GM23338 (cell line): Measurements from ENCODE around the gene LTBR. TPM values are rescaled to one million over a fixed set of nuclear protein-coding genes. Genes with fewer than 3 reads are reported as not detected.

Experiments
- ATAC-seq: fragments of 200-7000 bp; cut with Tn5 transposase; 3 replicates; pipeline ENCODE4 v1.9.1; 2020
- DNase-seq: peaks from one replicate; pipeline ENCODE4 v3.0.0-alpha.2; 2015; ENCODE audit warnings: low spot score
- H2AFZ ChIP-seq: fragments of 200-600 bp; sonication (generic); 2 replicates; pipeline ENCODE4 v1.8.0; 2016; ENCODE audit warnings: antibody characterized with exemption, mild to moderate bottlenecking, moderate library complexity
- H3F3A ChIP-seq: fragments of 200-600 bp; sonication (generic); replicated peaks from 2 replicates; pipeline ENCODE4 v1.8.0; 2017; ENCODE audit warnings: antibody characterized with exemption, mixed run types, low read depth
- H3K27ac ChIP-seq: fragments of 200-600 bp; sonication (generic); 2 replicates; pipeline ENCODE4 v1.6.1; 2016; ENCODE audit warnings: low read depth
- H3K27me3 ChIP-seq: fragments of 200-600 bp; sonication (generic); 2 replicates; pipeline ENCODE4 v1.8.0; 2016; ENCODE audit warnings: mild to moderate bottlenecking, mixed run types, moderate library complexity; ENCODE audit not compliant: insufficient read depth
- H3K36me3 ChIP-seq: fragments of 200-600 bp; sonication (generic); 2 replicates; pipeline ENCODE4 v1.8.0; 2016; ENCODE audit warnings: mild to moderate bottlenecking; ENCODE audit not compliant: insufficient read depth
- H3K4me1 ChIP-seq: fragments of 200-600 bp; sonication (generic); 2 replicates; pipeline ENCODE4 v1.8.0; 2016; ENCODE audit warnings: mild to moderate bottlenecking, moderate library complexity; ENCODE audit not compliant: insufficient read depth
- H3K4me2 ChIP-seq: fragments of 200-600 bp; sonication (generic); 2 replicates; pipeline ENCODE4 v1.7.1; 2017; ENCODE audit warnings: mixed run types
- H3K4me3 ChIP-seq: fragments of 200-600 bp; sonication (generic); 2 replicates; pipeline ENCODE4 v1.6.1; 2016; ENCODE audit warnings: mixed run types
- H3K79me2 ChIP-seq: fragments of 200-600 bp; sonication (generic); replicated peaks from 2 replicates; pipeline ENCODE4 v1.8.0; 2017; ENCODE audit warnings: mild to moderate bottlenecking; ENCODE audit not compliant: insufficient read depth
- H3K9me2 ChIP-seq: fragments of 200-600 bp; sonication (generic); 2 replicates; pipeline ENCODE4 v1.8.0; 2017; ENCODE audit not compliant: insufficient read depth
- H4K20me1 ChIP-seq: fragments of 200-600 bp; sonication (generic); replicated peaks from 2 replicates; pipeline ENCODE4 v1.8.0; 2017; ENCODE audit warnings: mild to moderate bottlenecking; ENCODE audit not compliant: insufficient read depth
- H3K27ac Mint-ChIP-seq: 2 replicates; pipeline ENCODE4 v1.8.0; 2020; ENCODE audit warnings: inconsistent platforms, mild to moderate bottlenecking, moderate library complexity, mixed read lengths
- H3K27me3 Mint-ChIP-seq: 3 replicates; pipeline ENCODE4 v1.8.0; 2022; ENCODE audit warnings: low read depth, mild to moderate bottlenecking, moderate library complexity, mixed read lengths, inconsistent platforms; ENCODE audit not compliant: insufficient read depth, poor library complexity
- H3K36me3 Mint-ChIP-seq: 3 replicates; pipeline ENCODE4 v1.8.0; 2021; ENCODE audit warnings: low read depth, mild to moderate bottlenecking, inconsistent platforms, moderate library complexity, mixed read lengths
- H3K4me1 Mint-ChIP-seq: 3 replicates; pipeline ENCODE4 v1.8.0; 2020; ENCODE audit warnings: mild to moderate bottlenecking, inconsistent platforms, mixed read lengths
- H3K4me3 Mint-ChIP-seq: 3 replicates; pipeline ENCODE4 v1.8.0; 2021; ENCODE audit warnings: moderate library complexity, mild to moderate bottlenecking, inconsistent platforms, mixed read lengths
- H3K9me3 Mint-ChIP-seq: 3 replicates; pipeline ENCODE4 v1.8.0; 2020; ENCODE audit warnings: moderate library complexity, mild to moderate bottlenecking, inconsistent platforms, mixed read lengths
- CREB1 ChIP-seq: fragments of 250-450 bp; sonication (Bioruptor Pico); IDR thresholded peaks from 2 replicates; pipeline ENCODE4 v1.5.0; 2020; ENCODE audit warnings: low read depth, mild to moderate bottlenecking, moderate library complexity
- EZH2 ChIP-seq: fragments of 200-600 bp; sonication (generic); IDR thresholded peaks from one replicate; pipeline ENCODE4 v1.8.0; 2017; ENCODE audit warnings: antibody characterized with exemption, mild to moderate bottlenecking, low read depth; ENCODE audit not compliant: unreplicated experiment
- EZH2phosphoT487 ChIP-seq: fragments of 200-600 bp; sonication (generic); IDR thresholded peaks from one replicate; pipeline ENCODE4 v1.8.1; 2018; ENCODE audit warnings: antibody characterized with exemption; ENCODE audit not compliant: unreplicated experiment
- JUNB ChIP-seq: IDR thresholded peaks from one replicate; pipeline ENCODE4 v1.6.1; 2016; ENCODE audit warnings: antibody characterized with exemption; ENCODE audit not compliant: unreplicated experiment
- NANOG ChIP-seq: IDR thresholded peaks from 2 replicates; pipeline ENCODE4 v1.6.1; 2016; ENCODE audit warnings: antibody characterized with exemption, borderline replicate concordance
- POLR2AphosphoS5 ChIP-seq: IDR thresholded peaks from 2 replicates; pipeline ENCODE4 v1.6.1; 2016; ENCODE audit warnings: antibody characterized with exemption, low read depth
- STAT1 ChIP-seq: IDR thresholded peaks from one replicate; pipeline ENCODE4 v1.6.1; 2016; ENCODE audit warnings: antibody characterized with exemption; ENCODE audit not compliant: unreplicated experiment
- ZNF114 ChIP-seq: fragments of 250-450 bp; sonication (Bioruptor Pico); IDR thresholded peaks from 2 replicates; pipeline ENCODE4 v1.5.0; 2020; ENCODE audit warnings: mild to moderate bottlenecking, moderate library complexity
- long read RNA-seq: library from polyadenylated mRNA; unstranded; transcript quantifications from one replicate; pipeline ENCODE4 v2.0.0, GENCODE V29; 2020; ENCODE audit not compliant: unreplicated experiment
- polyA plus RNA-seq: library from polyadenylated mRNA; unstranded; fragments of >200 nt; fragmentation: Nextera tagmentation; extraction: Ambion mirVana; gene quantifications from 2 replicates; pipeline ENCODE4 v1.2.1, GENCODE V29; 2016
- total RNA-seq: library from RNA; depleted of rRNA; stranded (reverse); fragments of >200 nt; shearing (Covaris generic); gene quantifications from 2 replicates; pipeline ENCODE4 v1.2.3, GENCODE V29; 2014; rRNA removed
- TF ChIP-seq, protein P1 (sequence below): fragments of 250-450 bp; sonication (Bioruptor Pico); IDR thresholded peaks from 2 replicates; pipeline ENCODE4 v1.5.0; 2020; ENCODE audit warnings: mild to moderate bottlenecking, moderate library complexity
- TF ChIP-seq, protein P2 (sequence below): IDR thresholded peaks from one replicate; pipeline ENCODE4 v1.6.1; 2018; ENCODE audit warnings: antibody characterized with exemption; ENCODE audit not compliant: unreplicated experiment

The LTBR gene
- 6.8 and 7.1 TPM in 2 replicates for total RNA-seq
- polyA plus RNA-seq = 6.1 and 10.5 TPM in 2 replicates
- long read RNA-seq, partial matches to known transcripts = 1 of 2 reads
- long read RNA-seq, other reads (novel, unspliced or antisense) = 0 of 2 reads

DNA sequence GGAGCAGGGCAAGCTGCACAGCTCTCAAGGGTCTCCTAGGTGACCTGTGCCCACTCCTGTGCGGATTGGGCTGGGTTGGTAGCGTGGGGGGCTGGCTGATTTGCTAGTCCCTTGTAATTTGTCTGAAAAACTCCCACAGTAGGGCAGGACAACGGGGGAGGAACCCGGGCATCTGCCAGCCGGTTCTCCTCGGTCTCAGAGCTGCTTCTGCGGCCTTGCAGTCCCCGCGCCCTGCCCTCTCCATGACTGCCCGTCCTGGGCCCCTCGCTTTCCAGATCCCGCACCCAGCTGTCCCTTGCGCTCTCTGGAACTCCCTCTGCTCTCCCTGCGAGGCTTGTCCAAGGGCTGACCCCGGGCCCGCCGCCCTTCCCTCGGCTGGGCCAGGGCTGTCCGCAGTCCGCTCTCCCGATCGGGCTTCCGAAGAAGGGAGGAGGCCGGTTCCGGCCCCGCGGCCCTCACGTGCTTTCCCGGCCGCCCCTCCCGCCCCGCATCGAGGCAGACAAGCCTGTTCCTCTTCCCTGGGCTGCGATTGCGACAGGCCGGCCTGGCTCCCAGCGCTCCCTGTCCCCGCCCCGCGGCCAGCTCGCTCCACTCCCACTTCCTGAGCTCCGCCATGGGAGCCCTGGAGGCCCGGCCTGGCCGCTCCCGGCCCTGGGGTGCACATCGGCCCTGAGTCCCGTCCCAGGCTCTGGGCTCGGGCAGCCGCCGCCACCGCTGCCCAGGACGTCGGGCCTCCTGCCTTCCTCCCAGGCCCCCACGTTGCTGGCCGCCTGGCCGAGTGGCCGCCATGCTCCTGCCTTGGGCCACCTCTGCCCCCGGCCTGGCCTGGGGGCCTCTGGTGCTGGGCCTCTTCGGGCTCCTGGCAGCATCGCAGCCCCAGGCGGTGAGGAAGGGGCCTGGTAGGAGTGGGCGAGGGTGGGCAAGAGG is at the start of gene LTBR:
TSS of gene LTBR (plus strand) at position 591 of the 927 bp plus-strand sequence. CDS start at position 788, 197 bp downstream.
- Histone ChIP-seq H4K20me1 (no peaks in the 10 kb centered on the region), H3K27me3 (peaks cover 21% of the 10 kb centered on the region), H3K36me3 (no peaks in the 10 kb centered on the region; the same call in 1 of the 2 replicates), H3K4me2 (peak within 1 kb of the TSS; percentile 68), H3K79me2 (no peaks in the 10 kb centered on the region), H2AFZ (peak within 1 kb of the TSS; percentile 95), H3K27ac (no peak within 1 kb of the TSS), H3F3A (0 out of 2 replicates have a peak, but pooled peaks cover 2% of the 10 kb centered on the region), H3K4me1 (peaks cover 22% of the 10 kb centered on the region), H3K9me2 (no peaks in the 10 kb centered on the region), H3K4me3 (peak within 1 kb of the TSS; percentile 39; the same call in 1 of the 2 replicates)
- DNase-seq (peak; percentile 83), ATAC-seq (peak; percentile 73)
- Mint-ChIP-seq H3K4me3 (no peak within 1 kb of the TSS; the same call in 2 of the 3 replicates), H3K27ac (no peak within 1 kb of the TSS), H3K36me3 (no peaks in the 10 kb centered on the region), H3K9me3 (no peaks in the 10 kb centered on the region), H3K4me1 (peaks cover 46% of the 10 kb centered on the region), H3K27me3 (peaks cover 19% of the 10 kb centered on the region)
- TF ChIP-seq, protein P1, sequence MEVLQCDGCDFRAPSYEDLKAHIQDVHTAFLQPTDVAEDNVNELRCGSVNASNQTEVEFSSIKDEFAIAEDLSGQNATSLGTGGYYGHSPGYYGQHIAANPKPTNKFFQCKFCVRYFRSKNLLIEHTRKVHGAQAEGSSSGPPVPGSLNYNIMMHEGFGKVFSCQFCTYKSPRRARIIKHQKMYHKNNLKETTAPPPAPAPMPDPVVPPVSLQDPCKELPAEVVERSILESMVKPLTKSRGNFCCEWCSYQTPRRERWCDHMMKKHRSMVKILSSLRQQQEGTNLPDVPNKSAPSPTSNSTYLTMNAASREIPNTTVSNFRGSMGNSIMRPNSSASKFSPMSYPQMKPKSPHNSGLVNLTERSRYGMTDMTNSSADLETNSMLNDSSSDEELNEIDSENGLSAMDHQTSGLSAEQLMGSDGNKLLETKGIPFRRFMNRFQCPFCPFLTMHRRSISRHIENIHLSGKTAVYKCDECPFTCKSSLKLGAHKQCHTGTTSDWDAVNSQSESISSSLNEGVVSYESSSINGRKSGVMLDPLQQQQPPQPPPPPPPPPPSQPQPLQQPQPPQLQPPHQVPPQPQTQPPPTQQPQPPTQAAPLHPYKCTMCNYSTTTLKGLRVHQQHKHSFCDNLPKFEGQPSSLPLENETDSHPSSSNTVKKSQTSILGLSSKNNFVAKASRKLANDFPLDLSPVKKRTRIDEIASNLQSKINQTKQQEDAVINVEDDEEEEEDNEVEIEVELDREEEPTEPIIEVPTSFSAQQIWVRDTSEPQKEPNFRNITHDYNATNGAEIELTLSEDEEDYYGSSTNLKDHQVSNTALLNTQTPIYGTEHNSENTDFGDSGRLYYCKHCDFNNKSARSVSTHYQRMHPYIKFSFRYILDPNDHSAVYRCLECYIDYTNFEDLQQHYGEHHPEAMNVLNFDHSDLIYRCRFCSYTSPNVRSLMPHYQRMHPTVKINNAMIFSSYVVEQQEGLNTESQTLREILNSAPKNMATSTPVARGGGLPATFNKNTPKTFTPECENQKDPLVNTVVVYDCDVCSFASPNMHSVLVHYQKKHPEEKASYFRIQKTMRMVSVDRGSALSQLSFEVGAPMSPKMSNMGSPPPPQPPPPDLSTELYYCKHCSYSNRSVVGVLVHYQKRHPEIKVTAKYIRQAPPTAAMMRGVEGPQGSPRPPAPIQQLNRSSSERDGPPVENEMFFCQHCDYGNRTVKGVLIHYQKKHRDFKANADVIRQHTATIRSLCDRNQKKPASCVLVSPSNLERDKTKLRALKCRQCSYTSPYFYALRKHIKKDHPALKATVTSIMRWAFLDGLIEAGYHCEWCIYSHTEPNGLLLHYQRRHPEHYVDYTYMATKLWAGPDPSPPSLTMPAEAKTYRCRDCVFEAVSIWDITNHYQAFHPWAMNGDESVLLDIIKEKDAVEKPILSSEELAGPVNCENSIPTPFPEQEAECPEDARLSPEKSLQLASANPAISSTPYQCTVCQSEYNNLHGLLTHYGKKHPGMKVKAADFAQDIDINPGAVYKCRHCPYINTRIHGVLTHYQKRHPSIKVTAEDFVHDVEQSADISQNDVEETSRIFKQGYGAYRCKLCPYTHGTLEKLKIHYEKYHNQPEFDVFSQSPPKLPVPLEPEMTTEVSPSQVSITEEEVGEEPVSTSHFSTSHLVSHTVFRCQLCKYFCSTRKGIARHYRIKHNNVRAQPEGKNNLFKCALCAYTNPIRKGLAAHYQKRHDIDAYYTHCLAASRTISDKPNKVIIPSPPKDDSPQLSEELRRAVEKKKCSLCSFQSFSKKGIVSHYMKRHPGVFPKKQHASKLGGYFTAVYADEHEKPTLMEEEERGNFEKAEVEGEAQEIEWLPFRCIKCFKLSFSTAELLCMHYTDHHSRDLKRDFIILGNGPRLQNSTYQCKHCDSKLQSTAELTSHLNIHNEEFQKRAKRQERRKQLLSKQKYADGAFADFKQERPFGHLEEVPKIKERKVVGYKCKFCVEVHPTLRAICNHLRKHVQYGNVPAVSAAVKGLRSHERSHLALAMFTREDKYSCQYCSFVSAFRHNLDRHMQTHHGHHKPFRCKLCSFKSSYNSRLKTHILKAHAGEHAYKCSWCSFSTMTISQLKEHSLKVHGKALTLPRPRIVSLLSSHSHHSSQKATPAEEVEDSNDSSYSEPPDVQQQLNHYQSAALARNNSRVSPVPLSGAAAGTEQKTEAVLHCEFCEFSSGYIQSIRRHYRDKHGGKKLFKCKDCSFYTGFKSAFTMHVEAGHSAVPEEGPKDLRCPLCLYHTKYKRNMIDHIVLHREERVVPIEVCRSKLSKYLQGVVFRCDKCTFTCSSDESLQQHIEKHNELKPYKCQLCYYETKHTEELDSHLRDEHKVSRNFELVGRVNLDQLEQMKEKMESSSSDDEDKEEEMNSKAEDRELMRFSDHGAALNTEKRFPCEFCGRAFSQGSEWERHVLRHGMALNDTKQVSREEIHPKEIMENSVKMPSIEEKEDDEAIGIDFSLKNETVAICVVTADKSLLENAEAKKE (CRISPR knock-in tag) = no peak
- TF ChIP-seq POLR2AphosphoS5 (no peak; the same call in 1 of the 2 replicates), EZH2phosphoT487 (no peak), JUNB (no peak), CREB1 (CRISPR knock-in tag) (no peak), NANOG (no peak), ZNF114 (CRISPR knock-in tag) (no peak), STAT1 (no peak), EZH2 (no peak)
- TF ChIP-seq, protein P2, sequence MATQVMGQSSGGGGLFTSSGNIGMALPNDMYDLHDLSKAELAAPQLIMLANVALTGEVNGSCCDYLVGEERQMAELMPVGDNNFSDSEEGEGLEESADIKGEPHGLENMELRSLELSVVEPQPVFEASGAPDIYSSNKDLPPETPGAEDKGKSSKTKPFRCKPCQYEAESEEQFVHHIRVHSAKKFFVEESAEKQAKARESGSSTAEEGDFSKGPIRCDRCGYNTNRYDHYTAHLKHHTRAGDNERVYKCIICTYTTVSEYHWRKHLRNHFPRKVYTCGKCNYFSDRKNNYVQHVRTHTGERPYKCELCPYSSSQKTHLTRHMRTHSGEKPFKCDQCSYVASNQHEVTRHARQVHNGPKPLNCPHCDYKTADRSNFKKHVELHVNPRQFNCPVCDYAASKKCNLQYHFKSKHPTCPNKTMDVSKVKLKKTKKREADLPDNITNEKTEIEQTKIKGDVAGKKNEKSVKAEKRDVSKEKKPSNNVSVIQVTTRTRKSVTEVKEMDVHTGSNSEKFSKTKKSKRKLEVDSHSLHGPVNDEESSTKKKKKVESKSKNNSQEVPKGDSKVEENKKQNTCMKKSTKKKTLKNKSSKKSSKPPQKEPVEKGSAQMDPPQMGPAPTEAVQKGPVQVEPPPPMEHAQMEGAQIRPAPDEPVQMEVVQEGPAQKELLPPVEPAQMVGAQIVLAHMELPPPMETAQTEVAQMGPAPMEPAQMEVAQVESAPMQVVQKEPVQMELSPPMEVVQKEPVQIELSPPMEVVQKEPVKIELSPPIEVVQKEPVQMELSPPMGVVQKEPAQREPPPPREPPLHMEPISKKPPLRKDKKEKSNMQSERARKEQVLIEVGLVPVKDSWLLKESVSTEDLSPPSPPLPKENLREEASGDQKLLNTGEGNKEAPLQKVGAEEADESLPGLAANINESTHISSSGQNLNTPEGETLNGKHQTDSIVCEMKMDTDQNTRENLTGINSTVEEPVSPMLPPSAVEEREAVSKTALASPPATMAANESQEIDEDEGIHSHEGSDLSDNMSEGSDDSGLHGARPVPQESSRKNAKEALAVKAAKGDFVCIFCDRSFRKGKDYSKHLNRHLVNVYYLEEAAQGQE = no peak
